Activated CD8-positive, alpha-beta memory T cell treated with anti-CD3 and anti-CD28 coated beads, Interleukin-2, amount 50 U/mL, for 24 hours (primary cell): ENCODE measurements around the gene TSPAN8.
"Not testable (repeated sequence)": the region's sequence is repeated elsewhere in the genome, so short reads cannot be mapped to it uniquely, and the experiment has no call there.

Experiments
- DNase-seq: peaks from one replicate; pipeline ENCODE4 v3.0.0-alpha.2; 2020; ENCODE audit errors: extremely low read depth

The TSPAN8 gene

DNA sequence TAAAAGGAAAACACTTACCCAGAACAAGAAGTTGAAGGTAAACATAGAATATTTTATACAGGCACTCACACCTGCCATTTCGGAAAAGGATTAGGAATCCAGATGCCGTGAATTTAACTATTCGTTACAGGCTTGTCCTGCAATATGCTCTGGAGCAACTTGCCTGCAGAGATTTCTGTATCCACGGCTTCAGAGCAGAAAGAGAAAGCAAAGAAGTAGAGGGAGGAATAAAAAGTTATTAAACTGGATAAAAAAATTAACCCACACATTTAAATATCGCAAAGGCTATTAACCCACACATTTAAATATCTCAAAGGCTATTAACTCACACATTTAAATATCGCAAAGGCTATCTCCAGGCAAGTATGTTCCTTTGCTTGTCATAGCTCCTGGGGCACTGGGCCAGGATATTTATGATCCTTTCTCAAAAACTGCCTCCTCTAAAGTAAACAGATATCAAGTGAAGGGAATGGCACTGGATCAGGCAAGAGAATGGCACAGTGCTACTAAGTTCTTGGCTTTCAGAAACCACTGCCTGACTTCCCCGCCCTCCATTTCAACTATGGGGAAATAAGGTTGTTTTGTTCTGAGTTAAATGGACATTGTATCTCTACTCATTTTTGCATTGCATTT, at the start of gene TSPAN8:
Gene TSPAN8, minus strand, starts transcription at position 399 of the 633 bp plus-strand sequence. Its CDS starts 321 bp downstream, at position 78.
- DNase-seq = no peak

DNA sequence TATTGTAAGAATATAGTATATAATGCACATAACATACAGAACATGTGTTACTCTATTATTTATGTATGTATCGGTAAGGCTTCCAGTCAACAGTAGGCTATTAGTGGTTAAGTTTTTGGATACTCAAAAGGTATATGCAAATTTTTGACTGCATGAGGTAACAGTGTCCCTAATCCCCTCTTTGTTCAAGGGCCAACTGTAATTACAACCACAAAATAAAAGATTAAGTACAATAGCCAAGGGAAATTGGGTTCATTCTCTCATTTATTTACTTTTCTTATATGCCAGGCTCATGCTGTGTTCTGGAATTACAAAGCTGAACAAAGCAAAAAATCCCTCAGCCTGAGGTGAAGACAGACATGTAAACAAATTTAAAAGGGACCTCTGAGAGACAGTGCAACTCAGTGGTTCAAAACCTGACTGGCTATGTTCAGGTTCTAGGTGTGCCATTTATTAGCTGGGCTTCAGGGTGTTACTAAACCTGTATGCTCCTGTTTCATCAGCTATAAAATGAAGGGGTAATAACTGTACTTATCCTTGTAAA, 43.4 kb upstream of the TSPAN8 start:
- DNase-seq = no peak

GRCh38 chr12:71200706-71201105, 42.9 kb upstream of the TSPAN8 start:
- no peak for DNase-seq

GRCh38 chr12:71197460-71197859, 39.7 kb upstream of the TSPAN8 start:
- DNase-seq = no peak

DNA sequence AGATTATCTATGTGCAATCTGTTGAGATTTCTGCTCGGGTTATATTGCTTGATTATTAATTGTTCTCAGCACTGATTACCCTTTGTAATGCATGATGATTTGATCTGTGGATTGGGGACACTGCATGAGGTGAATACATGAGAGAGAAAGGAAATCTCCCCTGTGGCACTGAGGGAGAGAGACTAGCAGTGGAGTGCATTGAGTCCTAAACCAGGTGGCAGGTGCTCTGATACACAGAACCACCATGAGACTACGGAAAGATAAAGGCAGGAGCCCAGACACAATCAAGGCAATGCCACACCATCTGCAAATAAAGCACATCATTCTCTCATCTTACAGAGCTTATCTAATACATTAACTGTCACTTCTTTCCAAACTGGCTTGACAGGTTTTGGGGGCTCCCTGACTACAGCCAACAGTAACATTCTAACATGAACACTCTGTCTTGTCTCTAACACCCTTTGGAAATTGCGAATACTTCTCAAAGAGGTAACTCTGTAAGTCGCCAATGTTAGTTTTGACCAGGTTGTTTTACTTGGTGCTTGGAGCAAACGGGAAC, 37.6 kb upstream of the TSPAN8 start:
- DNase-seq = no peak

DNA sequence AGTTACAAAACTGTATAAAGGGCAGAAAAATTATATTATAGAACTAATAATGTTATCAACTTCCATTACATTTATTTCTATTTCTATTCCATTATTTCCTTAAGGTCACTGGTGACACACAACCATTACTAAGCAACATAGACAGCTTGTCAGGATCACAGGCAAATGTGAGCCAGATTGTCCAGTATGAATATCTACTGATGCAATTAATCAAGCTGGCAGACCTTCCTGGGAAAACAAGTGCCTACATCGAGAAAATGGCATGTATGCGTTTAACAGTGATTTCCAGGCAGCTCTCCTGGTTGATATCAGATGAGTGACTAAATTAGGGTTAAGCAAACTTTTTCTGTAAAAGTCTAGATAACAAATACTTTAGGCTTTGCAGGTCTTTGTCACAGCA, 36.9 kb upstream of the TSPAN8 start:
- DNase-seq = no peak

DNA sequence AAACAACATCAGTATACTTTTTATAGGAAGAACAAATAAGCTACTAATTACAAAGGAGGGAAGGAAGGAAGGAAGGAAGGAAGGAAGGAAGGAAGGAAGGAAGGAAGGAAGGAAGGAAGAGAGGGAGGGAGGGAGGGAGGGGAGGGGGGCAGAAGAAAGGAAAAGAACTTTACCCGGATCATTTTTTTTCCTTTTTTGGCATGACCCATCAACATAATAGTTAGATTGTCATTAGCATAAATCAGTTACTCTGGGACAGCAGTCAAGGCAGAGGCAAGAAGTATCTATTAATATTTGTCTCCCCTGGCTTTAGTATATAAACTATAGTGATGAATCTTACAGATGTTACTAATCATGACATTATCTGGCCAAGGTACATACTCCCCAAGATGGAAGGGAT, 35.2 kb upstream of the TSPAN8 start:
- no peak for DNase-seq

GRCh38 chr12:71191509-71192196, 33.9 kb upstream of the TSPAN8 start:
- DNase-seq = no peak

DNA sequence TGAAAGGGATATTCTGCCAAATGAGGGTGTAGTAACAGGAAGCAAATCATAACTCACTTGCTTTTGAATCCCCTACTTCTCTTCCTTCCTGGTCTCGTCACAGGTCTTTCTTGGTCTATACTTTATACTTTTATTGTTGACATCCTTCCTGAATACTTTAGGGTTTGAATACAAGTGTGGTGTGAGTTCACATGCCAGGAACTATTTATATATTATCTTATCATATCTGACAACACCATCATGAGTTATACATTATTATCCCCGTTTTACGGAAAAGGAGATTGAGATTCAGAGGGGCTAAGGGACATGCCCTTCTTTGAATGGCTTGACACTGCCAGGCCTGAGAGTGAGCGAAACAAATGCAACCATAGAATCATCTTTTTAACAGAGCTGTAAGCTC, 33.0 kb upstream of the TSPAN8 start:
- DNase-seq = no peak

GRCh38 chr12:71187379-71187778, 29.6 kb upstream of the TSPAN8 start:
- no peak for DNase-seq

GRCh38 chr12:71186571-71187288, 28.9 kb upstream of the TSPAN8 start:
- no peak for DNase-seq

- DNase-seq = no peak
These were observed 26.0 kb upstream of the TSPAN8 start for GRCh38 chr12:71183846-71184245.

DNA sequence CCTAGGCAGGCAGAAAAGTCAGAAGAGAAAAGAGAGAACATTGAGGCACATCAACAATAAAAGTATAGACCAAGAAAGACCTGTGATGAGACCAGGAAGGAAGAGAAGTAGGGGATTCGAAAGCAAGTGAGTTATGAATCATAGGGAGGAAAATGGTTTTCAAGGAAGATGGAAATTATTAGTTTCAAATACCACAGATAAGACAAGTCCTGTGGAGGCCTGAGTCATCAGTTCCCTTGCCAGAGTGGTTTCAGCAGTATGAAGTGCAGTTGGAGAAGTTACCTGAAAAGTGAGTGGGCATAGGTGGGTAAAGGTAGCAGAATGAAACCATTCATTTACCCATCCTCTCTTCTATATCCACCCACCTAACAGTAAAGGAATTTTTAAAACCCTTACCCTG, 25.2 kb upstream of the TSPAN8 start:
- no peak for DNase-seq

DNA sequence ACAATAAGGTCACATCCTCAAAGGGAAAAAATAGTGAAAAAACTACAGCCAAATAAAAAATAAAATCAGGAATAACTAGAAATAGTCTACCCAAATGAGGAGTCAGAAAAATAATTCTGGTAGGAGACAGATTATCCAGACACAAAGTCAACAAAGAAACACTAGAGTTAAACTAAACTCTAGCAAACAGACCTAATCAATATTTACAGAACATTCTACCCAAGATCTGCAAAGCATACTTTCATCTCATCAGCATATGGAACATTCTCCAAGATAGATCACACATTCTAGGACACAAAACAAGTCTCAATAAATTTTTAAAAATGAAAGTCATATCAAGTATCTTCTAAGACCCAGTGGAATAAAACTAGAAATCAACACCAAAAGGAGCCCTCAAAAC, 20.4 kb upstream of the TSPAN8 start:
- no peak for DNase-seq

- no peak for DNase-seq
These were observed 17.0 kb upstream of the TSPAN8 start for GRCh38 chr12:71174825-71175224.

GRCh38 chr12:71174146-71174545, 16.3 kb upstream of the TSPAN8 start:
- DNase-seq = no peak

DNA sequence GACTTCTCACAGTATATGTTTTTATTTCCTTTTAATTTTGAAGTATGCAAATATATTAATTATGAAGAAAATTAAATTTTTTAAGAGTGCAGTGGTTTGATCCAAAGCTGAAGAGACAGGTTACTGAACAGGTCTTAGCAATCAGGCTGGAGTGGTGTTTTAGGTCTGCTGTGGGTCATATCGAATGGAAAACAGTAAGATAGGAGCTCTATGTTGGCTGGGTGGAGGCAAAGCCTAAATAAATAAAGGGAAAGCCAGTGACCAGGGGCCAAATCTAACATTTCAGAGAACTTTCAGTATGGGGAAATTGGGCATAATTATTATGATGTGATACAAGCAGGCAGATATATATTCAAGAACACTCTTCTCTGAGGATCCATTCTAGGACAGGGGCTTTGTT, 12.7 kb upstream of the TSPAN8 start:
- no peak for DNase-seq

- no peak for DNase-seq
These were observed 11.5 kb upstream of the TSPAN8 start for GRCh38 chr12:71169286-71169685.

DNA sequence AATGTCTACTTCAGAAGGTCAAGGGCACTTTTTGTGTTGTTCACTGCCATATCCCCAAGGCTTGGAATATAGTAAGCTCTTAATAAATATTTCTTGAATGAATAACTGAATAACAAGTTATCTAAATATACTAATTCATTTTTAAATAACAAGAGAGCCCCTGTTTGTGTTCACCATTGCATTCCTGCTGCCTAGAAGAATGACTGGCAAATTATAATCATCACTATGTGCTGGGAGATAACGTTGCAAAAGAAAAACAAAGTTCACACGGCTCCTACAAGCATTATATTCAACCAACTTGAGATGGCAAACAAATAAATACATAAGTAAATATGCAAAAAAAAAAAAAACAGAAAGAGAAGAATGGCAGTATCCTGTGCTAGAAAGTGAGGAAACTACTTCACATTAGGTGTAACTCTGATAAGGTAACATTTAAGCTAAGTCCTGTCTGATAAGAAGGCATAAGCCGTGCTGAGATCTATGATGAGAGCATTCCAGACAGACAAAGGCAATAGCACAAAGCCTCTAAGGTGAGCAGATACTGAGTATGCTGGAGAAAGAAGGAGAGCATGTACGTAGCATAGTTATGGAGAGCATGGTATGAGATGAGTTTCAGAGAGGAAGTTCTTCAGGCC, 9.2 kb upstream of the TSPAN8 start:
- DNase-seq = no peak

DNA sequence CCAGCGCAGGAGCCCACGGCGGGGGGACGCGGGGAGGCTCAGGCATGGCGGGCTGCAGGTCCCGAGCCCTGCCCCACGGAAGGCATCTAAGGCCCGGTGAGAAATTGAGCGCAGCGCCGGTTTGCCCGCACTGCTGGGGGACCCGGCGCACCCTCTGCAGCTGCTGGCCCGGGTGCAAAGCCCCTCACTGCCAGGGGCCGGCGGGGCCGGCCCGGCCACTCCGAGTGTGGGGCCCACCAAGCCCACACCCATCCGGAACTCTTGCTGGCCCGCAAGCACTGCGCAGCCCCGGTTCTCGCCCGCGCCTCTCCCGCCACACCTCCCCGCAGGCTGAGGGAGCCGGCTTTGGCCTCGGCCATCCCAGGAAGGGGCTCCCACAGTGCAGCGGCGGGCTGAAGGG, 8.5 kb upstream of the TSPAN8 start:
- DNase-seq = no peak

DNA sequence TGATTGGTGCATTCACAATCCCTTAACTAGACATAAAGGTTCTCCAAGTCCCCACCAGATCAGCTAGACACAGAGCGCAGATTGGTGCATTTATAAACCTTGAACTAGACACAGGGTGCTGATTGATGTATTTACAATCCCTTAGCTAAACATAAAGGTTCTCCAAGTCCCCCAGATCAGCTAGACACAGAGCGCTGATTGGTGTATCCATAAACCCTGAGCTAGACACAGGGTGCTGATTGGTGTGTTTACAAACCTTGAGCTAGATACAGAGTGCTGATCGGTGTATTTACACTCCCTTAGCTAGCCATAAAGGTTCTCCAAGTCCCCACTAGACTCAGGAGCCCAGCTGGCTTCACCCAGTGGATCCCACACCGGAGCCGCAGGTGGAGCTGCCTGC, 8.0 kb upstream of the TSPAN8 start:
- DNase-seq = not testable (repeated sequence)
